ENCODE results near the gene SRPK1. TPM values are rescaled to one million over a fixed set of nuclear protein-coding genes. Genes with fewer than 3 reads are reported as not detected.

Gene SRPK1
- total RNA-seq, 1 donor from 2014 or later: 36.0 TPM

DNA sequence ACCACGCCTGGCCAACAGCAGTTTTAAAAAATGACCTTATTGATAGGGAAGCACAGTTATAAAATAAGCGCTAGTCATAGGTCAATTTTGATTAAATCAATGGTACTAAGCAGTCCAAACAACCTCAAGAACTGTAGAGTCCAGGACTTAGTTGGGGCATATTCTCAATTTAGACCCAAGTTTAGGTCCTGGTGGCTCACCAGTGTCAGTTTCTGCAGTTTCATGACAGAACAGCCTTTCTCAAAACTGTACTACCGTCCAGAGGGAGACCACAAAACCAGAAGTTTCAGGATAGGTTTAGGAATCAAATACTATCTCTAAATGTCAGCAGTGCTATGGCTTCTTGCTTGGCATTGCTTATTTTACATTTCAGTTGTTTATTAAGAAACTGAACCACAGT, 76.6 kb downstream of the SRPK1 start:
- Mint-ChIP-seq H3K27ac (ENCODE audit: unreplicated experiment) (no peak overlapping the region), H3K4me3 (ENCODE audit: unreplicated experiment) (no peak overlapping the region), H3K9me3 (ENCODE audit: unreplicated experiment) (peaks cover 6% of the 10 kb centered on the region), H3K27me3 (ENCODE audit: unreplicated experiment) (no peaks in the 10 kb centered on the region), H3K36me3 (ENCODE audit: unreplicated experiment) (peaks cover 22% of the 10 kb centered on the region), H3K4me1 (ENCODE audit: unreplicated experiment) (no peaks in the 10 kb centered on the region)
- TF ChIP-seq, protein P1, sequence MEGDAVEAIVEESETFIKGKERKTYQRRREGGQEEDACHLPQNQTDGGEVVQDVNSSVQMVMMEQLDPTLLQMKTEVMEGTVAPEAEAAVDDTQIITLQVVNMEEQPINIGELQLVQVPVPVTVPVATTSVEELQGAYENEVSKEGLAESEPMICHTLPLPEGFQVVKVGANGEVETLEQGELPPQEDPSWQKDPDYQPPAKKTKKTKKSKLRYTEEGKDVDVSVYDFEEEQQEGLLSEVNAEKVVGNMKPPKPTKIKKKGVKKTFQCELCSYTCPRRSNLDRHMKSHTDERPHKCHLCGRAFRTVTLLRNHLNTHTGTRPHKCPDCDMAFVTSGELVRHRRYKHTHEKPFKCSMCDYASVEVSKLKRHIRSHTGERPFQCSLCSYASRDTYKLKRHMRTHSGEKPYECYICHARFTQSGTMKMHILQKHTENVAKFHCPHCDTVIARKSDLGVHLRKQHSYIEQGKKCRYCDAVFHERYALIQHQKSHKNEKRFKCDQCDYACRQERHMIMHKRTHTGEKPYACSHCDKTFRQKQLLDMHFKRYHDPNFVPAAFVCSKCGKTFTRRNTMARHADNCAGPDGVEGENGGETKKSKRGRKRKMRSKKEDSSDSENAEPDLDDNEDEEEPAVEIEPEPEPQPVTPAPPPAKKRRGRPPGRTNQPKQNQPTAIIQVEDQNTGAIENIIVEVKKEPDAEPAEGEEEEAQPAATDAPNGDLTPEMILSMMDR (IDR thresholded peaks at IDR 0.05): no peak
- DNase-seq (ENCODE audit: extremely low spot score, unreplicated experiment): no peak

DNA sequence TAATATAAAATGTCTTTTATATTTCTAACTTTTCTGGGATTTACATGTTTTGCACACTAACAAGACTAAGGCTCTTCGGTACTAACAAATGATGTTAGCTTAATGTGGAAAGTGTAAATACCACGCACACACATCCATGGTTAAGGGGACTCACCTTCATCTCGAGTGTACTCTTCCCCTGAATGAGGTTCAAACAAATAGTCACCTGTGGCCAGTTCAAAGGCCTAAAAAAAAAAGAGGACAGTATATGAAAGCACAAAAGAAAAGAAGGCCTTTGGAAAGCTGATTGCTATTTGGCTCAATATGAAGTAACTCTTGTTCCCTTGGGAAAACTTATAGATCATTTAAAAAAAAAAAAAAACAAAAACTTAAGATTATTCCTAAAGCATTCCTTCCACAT, 78.5 kb downstream of the SRPK1 start:
- Mint-ChIP-seq H3K36me3 (ENCODE audit: unreplicated experiment) (peaks cover 20% of the 10 kb centered on the region), H3K27ac (ENCODE audit: unreplicated experiment) (no peak overlapping the region), H3K4me1 (ENCODE audit: unreplicated experiment) (no peaks in the 10 kb centered on the region), H3K27me3 (ENCODE audit: unreplicated experiment) (no peaks in the 10 kb centered on the region), H3K4me3 (ENCODE audit: unreplicated experiment) (no peak overlapping the region), H3K9me3 (ENCODE audit: unreplicated experiment) (no peaks in the 10 kb centered on the region)
- TF ChIP-seq, protein P1 (IDR thresholded peaks at IDR 0.05): no peak
- no peak for DNase-seq (ENCODE audit: extremely low spot score, unreplicated experiment)

DNA sequence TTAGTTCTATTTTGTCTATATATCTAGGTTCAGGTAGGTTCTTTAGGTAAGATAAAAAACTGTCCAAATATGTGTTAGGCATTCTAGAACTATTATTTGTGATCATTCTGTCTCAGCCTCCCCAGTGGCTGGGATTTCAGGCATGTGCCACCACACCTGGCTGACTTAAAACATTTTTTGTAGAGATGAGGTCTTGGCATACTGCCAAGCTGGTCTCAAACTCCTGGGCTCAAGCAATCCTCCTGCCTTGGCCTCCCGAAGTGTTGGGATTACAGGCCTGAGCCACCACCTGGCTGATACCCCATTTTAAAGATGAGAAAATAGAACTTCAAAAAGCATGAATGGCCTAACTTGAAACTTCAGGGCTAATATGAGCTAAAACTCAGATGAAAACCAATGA, 81.9 kb downstream of the SRPK1 start:
- Mint-ChIP-seq H3K27me3 (ENCODE audit: unreplicated experiment) (no peaks in the 10 kb centered on the region), H3K36me3 (ENCODE audit: unreplicated experiment) (peaks cover 28% of the 10 kb centered on the region), H3K9me3 (ENCODE audit: unreplicated experiment) (no peaks in the 10 kb centered on the region), H3K4me3 (ENCODE audit: unreplicated experiment) (no peak overlapping the region), H3K4me1 (ENCODE audit: unreplicated experiment) (no peaks in the 10 kb centered on the region), H3K27ac (ENCODE audit: unreplicated experiment) (no peak overlapping the region)
- no peak for DNase-seq (ENCODE audit: extremely low spot score, unreplicated experiment)
- TF ChIP-seq, protein P1 (IDR thresholded peaks at IDR 0.05): no peak

DNA sequence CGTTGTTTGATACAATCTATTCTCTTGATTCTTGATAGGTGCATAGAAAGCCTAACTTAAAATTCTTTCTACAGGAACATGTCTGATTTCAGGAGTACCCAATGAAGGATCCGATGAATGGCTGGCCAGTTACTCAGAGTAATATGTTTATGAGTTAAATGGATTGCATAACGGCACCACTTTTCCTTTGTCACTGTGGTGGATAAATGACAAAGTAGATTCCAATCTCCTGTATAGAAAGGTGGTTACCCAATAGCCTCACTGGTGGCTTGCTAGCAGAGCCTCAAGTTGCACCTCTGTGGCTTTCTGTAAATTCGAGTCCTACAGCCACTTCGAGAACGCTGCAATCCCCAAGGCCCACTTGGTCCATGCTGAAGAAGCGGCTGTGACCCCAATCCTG, 87.4 kb downstream of the SRPK1 start:
- Mint-ChIP-seq H3K4me1 (ENCODE audit: unreplicated experiment) (no peaks in the 10 kb centered on the region), H3K4me3 (ENCODE audit: unreplicated experiment) (no peak overlapping the region)

DNA sequence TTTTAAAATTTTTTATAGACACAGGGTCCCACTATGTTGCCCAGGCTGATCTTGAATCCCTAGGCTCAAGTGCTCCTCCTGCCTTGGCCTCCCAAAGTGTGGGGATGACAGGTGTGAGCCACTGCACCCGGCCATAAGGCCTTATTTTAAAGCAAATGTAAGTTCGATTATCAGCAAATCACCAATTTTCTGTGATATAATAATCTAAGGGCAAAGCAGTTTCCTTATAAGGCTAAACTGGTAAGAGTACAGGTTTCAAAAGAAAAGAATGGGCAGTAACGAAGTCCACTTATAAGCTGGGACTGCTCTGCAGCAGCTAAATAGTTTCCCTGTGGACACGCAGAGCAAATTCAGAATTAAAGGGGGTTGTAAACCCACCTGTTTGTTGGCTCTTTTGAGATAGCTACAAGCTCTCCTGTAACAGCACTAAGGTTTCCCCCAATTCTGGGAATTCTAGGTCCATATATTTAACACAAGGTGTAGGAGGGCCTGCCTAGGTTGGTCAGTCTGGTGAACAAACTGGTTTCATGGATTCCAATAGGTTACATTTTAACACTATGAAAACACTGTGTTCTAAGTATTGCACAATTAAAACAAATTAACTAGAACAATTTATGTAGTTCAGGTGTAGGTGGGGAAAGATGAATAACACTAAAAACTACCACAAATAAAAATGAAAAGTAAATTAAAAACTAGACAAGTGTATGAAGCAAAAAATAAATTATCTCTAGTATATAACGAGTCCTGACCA, 89.5 kb downstream of the SRPK1 start:
- TF ChIP-seq, protein P1 (IDR thresholded peaks at IDR 0.05): no peak
- peaks cover 20% of the 10 kb centered on the region for H3K36me3 Mint-ChIP-seq (ENCODE audit: unreplicated experiment)
- H3K27me3 Mint-ChIP-seq (ENCODE audit: unreplicated experiment): no peaks in the 10 kb centered on the region
- no peak overlapping the region for H3K4me3 Mint-ChIP-seq (ENCODE audit: unreplicated experiment)
- H3K27ac Mint-ChIP-seq (ENCODE audit: unreplicated experiment): no peak overlapping the region
- no peaks in the 10 kb centered on the region for H3K9me3 Mint-ChIP-seq (ENCODE audit: unreplicated experiment)
- no peaks in the 10 kb centered on the region for H3K4me1 Mint-ChIP-seq (ENCODE audit: unreplicated experiment)
- no peak for DNase-seq (ENCODE audit: extremely low spot score, unreplicated experiment)

More for the DNA sequence above, 87.4 kb downstream of the SRPK1 start:
- TF ChIP-seq, protein P1 (IDR thresholded peaks at IDR 0.05): no peak
- H3K9me3 Mint-ChIP-seq (ENCODE audit: unreplicated experiment): no peaks in the 10 kb centered on the region
- H3K27ac Mint-ChIP-seq (ENCODE audit: unreplicated experiment): no peak overlapping the region
- no peaks in the 10 kb centered on the region for H3K27me3 Mint-ChIP-seq (ENCODE audit: unreplicated experiment)
- no peak for DNase-seq (ENCODE audit: extremely low spot score, unreplicated experiment)
- H3K36me3 Mint-ChIP-seq (ENCODE audit: unreplicated experiment): peaks cover 25% of the 10 kb centered on the region

Measured in osteocyte (in vitro differentiated cells).